OCI-LY7 (cell line): ENCODE data around the gene ACTN2. TPM values are rescaled to one million over a fixed set of nuclear protein-coding genes. Genes with fewer than 3 reads are reported as not detected.

ENCODE experiments used
- BruUV-seq: library from RNA; stranded (reverse); fragments of 400-500 nt; replicated peaks from 2 replicates; lab custom pipeline; 2021; lab: Mats Ljungman, UMichigan
- CTCF ChIA-PET: fragments of 300-600 bp; sonication (Branson Sonifier 250); formaldehyde crosslinking; loops from one replicate; lab custom pipeline; 2022; ENCODE audit warnings: antibody characterized with exemption; ENCODE audit not compliant: unreplicated experiment; lab: Charles Lee
- POLR2A ChIA-PET: fragments of 300-600 bp; sonication (Branson Sonifier 250); formaldehyde crosslinking; loops from one replicate; lab custom pipeline; 2022; ENCODE audit warnings: antibody characterized with exemption; lab: Charles Lee
- DNase-seq: peaks from one replicate; pipeline ENCODE4 v3.0.0-alpha.2; 2015; ENCODE audit warnings: low spot score
- H2AFZ ChIP-seq: fragments of 200-600 bp; sonication (generic), shearing (Covaris generic); 2 replicates; pipeline ENCODE4 v1.6.1; 2014; ENCODE audit warnings: mild to moderate bottlenecking, antibody characterized with exemption, low read length, moderate library complexity
- H3K27ac ChIP-seq: fragments of 200-600 bp; sonication (generic); 2 replicates; pipeline ENCODE4 v1.5.1; 2014; ENCODE audit warnings: mixed run types, low read depth, mild to moderate bottlenecking, moderate library complexity, low read length, inconsistent platforms; ENCODE audit not compliant: poor library complexity, severe bottlenecking
- H3K36me3 ChIP-seq: fragments of 200-600 bp; sonication (generic); 2 replicates; pipeline ENCODE4 v1.6.1; 2014; ENCODE audit warnings: mild to moderate bottlenecking, antibody characterized with exemption, low read length, moderate library complexity, mixed read lengths; ENCODE audit not compliant: insufficient read depth
- H3K4me1 ChIP-seq: fragments of 200-600 bp; sonication (generic); 2 replicates; pipeline ENCODE4 v1.5.1; 2014; ENCODE audit warnings: mild to moderate bottlenecking, low read length; ENCODE audit not compliant: insufficient read depth, poor library complexity, severe bottlenecking
- H3K4me2 ChIP-seq: fragments of 200-600 bp; sonication (generic); 2 replicates; pipeline ENCODE4 v1.6.1; 2014; ENCODE audit warnings: mild to moderate bottlenecking, low read length
- H3K4me3 ChIP-seq: fragments of 200-600 bp; sonication (generic); 2 replicates; pipeline ENCODE4 v1.5.1; 2014; ENCODE audit warnings: mild to moderate bottlenecking, low read depth, low read length; ENCODE audit not compliant: poor library complexity, severe bottlenecking
- H3K79me2 ChIP-seq: fragments of 200-600 bp; sonication (generic); 2 replicates; pipeline ENCODE4 v1.6.1; 2016; ENCODE audit warnings: low read depth, mild to moderate bottlenecking, low read length, moderate library complexity, mixed read lengths; ENCODE audit not compliant: insufficient read depth
- H3K9me2 ChIP-seq: fragments of 200-600 bp; sonication (generic); 2 replicates; pipeline ENCODE4 v1.6.1; 2016; ENCODE audit warnings: mild to moderate bottlenecking, low read length, mixed read lengths; ENCODE audit not compliant: insufficient read depth
- H3K9me3 ChIP-seq: fragments of 200-600 bp; sonication (generic); 2 replicates; pipeline ENCODE4 v1.6.1; 2014; ENCODE audit warnings: mild to moderate bottlenecking, mixed run types, low read length, mixed read lengths
- H4K20me1 ChIP-seq: fragments of 200-600 bp; sonication (generic); 2 replicates; pipeline ENCODE4 v1.6.1; 2014; ENCODE audit warnings: mild to moderate bottlenecking, antibody characterized with exemption, low read length, moderate library complexity, mixed read lengths; ENCODE audit not compliant: insufficient read depth
- CTCF ChIP-seq: fragments of 200-600 bp; sonication (generic); conservative IDR thresholded peaks from 2 replicates; pipeline ENCODE4 v1.5.1; 2014; ENCODE audit warnings: mild to moderate bottlenecking, antibody characterized with exemption, low read length, moderate library complexity, mixed read lengths
- EZH2phosphoT487 ChIP-seq: fragments of 200-600 bp; sonication (generic); IDR thresholded peaks from 2 replicates; pipeline ENCODE4 v1.6.1; 2018; ENCODE audit warnings: low read depth, borderline replicate concordance, mild to moderate bottlenecking, mixed run types, antibody characterized with exemption, low read length, moderate library complexity, mixed read lengths
- intact Hi-C: fragments of 100-400 bp; cut with micrococcal nuclease; formaldehyde crosslinking; loops from one replicate; pipeline ENCODE4 v1.10.0; 2022; ENCODE audit not compliant: unreplicated experiment
- total RNA-seq, 2 experiments: library from RNA; depleted of rRNA in 1 of 2; stranded (reverse); fragments of >200 nt in 1 of 2; shearing (Covaris generic) in 1 of 2; gene quantifications; 2 replicates each; pipeline ENCODE4 v1.2.3, GENCODE V29; 2014 to 2022

Gene ACTN2
- total RNA-seq, 2 experiments from 2014 or later, result not detected

DNA sequence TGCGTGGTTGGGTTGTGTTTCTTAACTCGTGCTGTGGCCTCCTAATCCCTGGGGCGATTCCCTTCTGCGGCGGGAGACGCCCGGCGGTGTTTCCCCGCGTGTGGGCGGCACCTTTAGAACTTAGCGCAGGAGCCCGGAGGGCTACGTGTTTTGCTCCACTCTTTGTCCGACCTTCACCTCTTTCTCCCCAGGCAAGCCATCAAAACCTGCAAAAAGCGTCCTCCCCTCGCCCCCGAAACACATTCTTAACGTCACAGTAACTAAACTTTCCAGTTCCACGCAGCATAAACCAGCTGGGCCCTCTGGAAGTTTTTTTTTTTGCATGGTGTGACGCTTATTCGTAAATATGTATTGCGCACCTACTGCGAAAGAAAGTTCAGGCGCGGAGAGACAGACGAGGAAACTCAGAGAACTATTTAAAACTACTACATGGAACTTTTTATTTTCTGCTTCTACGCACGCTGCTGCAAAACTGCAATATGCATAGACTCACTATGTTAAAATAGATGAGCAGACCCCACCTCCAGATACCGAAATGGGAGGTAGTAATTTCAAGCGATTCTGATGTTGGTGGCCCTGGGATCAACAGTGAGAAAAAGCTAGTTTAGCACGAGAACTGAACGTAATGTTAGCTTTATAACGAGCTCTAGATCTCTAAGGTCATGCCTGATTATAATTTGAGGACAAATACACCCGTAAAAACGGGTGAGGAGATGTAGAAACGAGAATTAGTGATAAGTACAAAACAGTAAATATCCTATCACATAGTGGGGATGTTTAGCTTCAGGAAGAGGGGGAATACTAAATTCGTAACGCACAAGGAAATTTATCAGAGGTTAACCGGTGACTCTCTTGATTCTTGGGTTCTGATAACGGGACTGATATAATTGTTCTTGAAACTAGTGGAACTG is 109.7 kb downstream of the ACTN2 start:
- no peak for TF ChIP-seq CTCF
- no peak for TF ChIP-seq EZH2phosphoT487
- ChIA-PET POLR2A (interaction anchor here (0.6 to 3.5 kb wide), 6 partner anchors 14 to 192 kb away, joined by 3 to 20 read pairs (median 5); partner anchors contain the start of gene HEATR1), CTCF (interaction anchor here (0.6 kb wide), 1 partner anchor 416 kb away, joined by 4 read pairs; no protein-coding TSS in a partner anchor)
- no peaks in the 10 kb centered on the region for H3K9me2 ChIP-seq
- peak overlapping the region; percentile 80 for H3K4me2 ChIP-seq
- intact Hi-C loops, result loop anchor here (1.0 to 5.0 kb wide), 3 partner anchors 192 to 929 kb away; partner anchors contain the start of genes ERO1B, HEATR1 and LYST
- peak overlapping the region; percentile 91 for H2AFZ ChIP-seq
- TSS peak; percentile 77 for BruUV-seq
- H3K27ac ChIP-seq, result peak overlapping the region; percentile 77
- peaks cover 57% of the 10 kb centered on the region for H3K79me2 ChIP-seq
- peak; percentile 8 for DNase-seq
- peaks cover 19% of the 10 kb centered on the region for H3K36me3 ChIP-seq
- peaks cover 5% of the 10 kb centered on the region; the same call in 1 of the 2 replicates for H4K20me1 ChIP-seq
- peaks cover 27% of the 10 kb centered on the region for H3K4me1 ChIP-seq
- peak overlapping the region; percentile 99 for H3K4me3 ChIP-seq
- no peaks in the 10 kb centered on the region; the same call in 1 of the 2 replicates for H3K9me3 ChIP-seq

DNA sequence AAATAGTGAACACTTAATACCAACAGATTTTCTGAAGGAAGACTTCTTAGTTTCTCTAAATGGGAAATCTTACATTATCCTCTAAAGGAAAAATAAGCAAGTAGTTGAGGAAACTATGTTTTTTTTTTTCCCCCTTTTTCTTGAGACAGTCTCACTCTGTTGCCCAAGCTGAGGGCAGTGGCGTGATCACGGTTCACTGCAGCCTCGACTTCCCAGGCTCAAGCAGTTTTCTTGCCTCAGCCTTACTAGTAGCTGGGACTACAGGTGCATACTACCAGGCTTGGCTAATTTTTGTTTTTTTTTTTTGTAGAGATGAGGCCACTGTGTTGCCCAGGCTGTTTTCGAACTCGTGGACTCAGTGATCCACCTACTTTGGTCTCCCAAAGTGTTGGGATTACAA is 112.7 kb downstream of the ACTN2 start:
- peaks cover 32% of the 10 kb centered on the region for H3K36me3 ChIP-seq
- H3K4me1 ChIP-seq, result peaks cover 27% of the 10 kb centered on the region
- peaks cover 78% of the 10 kb centered on the region for H3K79me2 ChIP-seq
- no peak for TF ChIP-seq CTCF
- TF ChIP-seq EZH2phosphoT487, result no peak
- peaks cover 5% of the 10 kb centered on the region; the same call in 1 of the 2 replicates for H4K20me1 ChIP-seq
- ChIA-PET POLR2A (interaction anchor here (0.5 to 0.8 kb wide), 3 partner anchors 435 to 1640 kb away, joined by 3 to 4 read pairs (median 4); no protein-coding TSS in a partner anchor), CTCF (no interaction called here)
- H3K4me3 ChIP-seq, result no peak overlapping the region
- DNase-seq, result no peak
- no peak overlapping the region for H3K27ac ChIP-seq
- intact Hi-C loops, result loop anchor here (5.0 kb wide), 1 partner anchor 517 kb away; the partner anchor contains the start of gene ERO1B
- no peaks in the 10 kb centered on the region; the same call in 1 of the 2 replicates for H3K9me3 ChIP-seq
- H3K9me2 ChIP-seq, result no peaks in the 10 kb centered on the region
- H2AFZ ChIP-seq, result no peak overlapping the region
- BruUV-seq, result no TSS peak
- no peak overlapping the region for H3K4me2 ChIP-seq
